K562 treated with DMSO at 1 percent for 12 hours (cell line): ENCODE results near the gene INS. TPM values are rescaled to one million over a fixed set of nuclear protein-coding genes. Genes with fewer than 3 reads are reported as not detected.

Experiments used
- total RNA-seq: library from RNA; unstranded; fragments of 300-600 nt; gene quantifications from 2 replicates; pipeline ENCODE4 v1.2.3, GENCODE V29; 2022; ENCODE audit not compliant: insufficient read depth

INS gene
- total RNA-seq, result not detected in 2 replicates

GRCh38 chr11:2160736-2161259 lies at the start of gene INS:
INS (minus strand) TSS chr11:2161209; CDS start chr11:2160971, 238 bp downstream.

DNA sequence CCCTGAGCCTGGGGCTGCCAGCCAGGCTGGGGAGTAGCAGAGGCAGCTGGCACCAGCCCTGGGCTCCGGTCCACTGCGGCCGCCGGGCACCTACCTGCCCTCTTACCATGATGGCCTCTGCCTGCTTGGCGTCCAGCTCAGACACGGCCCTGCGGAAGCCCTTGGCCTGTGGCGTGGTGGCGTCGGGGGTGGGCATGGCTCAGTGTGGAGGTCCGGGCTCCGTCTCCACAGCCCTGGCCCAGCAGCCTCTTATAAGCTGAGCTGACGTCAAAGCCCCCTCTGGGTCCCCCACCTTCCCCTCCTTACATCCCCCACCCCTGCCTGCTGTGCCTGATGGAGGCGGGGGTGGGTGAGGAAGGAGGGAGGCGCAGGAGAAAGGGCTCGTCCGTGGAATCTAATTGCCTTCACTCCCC lies 10.6 kb upstream of the INS start, which contains the start of gene TH:
TH (minus strand) TSS at position 225 of the 413 bp plus-strand sequence; CDS start at position 196, 29 bp downstream.

GRCh38 chr11:2139123-2139521 lies 21.9 kb downstream of the INS start, which contains the start of gene IGF2:
IGF2 (minus strand) TSS chr11:2139389; CDS start chr11:2135523, 3,866 bp downstream.

Other genes with a start within 250 kb of the INS start
- gene TNNT3, start 241.5 kb downstream of the INS start, total RNA-seq, result not detected in 2 replicates
- gene MRPL23, start 213.9 kb downstream of the INS start, total RNA-seq, result 52.9 and 69.1 TPM in 2 replicates
- 1.2 and 2.0 TPM in 2 replicates for gene H19, start 163.4 kb downstream of the INS start, total RNA-seq
- not detected in 2 replicates for gene IGF2, start 21.8 kb downstream of the INS start, total RNA-seq
- not detected in 2 replicates for gene TH, start 10.6 kb upstream of the INS start, total RNA-seq
- 0.70 and 0.77 TPM in 2 replicates for gene ASCL2, start 109.4 kb upstream of the INS start, total RNA-seq
- 0.53 TPM in 1 of 2 replicates, not detected in the other for gene C11orf21, start 140.7 kb upstream of the INS start, total RNA-seq
- gene TSPAN32, start 140.8 kb upstream of the INS start, total RNA-seq, result 0.53 and 1.6 TPM in 2 replicates
- gene CD81, start 216.1 kb upstream of the INS start, total RNA-seq, result 194 TPM in 2 replicates
- 29.3 and 56.1 TPM in 2 replicates for gene TSSC4, start 239.5 kb upstream of the INS start, total RNA-seq